ENCODE measurements around the gene ZNF79.

Gene ZNF79

GRCh38 chr9:127430415-127430814 lies 6.2 kb downstream of the ZNF79 start:
- no peak for DNase-seq

DNA sequence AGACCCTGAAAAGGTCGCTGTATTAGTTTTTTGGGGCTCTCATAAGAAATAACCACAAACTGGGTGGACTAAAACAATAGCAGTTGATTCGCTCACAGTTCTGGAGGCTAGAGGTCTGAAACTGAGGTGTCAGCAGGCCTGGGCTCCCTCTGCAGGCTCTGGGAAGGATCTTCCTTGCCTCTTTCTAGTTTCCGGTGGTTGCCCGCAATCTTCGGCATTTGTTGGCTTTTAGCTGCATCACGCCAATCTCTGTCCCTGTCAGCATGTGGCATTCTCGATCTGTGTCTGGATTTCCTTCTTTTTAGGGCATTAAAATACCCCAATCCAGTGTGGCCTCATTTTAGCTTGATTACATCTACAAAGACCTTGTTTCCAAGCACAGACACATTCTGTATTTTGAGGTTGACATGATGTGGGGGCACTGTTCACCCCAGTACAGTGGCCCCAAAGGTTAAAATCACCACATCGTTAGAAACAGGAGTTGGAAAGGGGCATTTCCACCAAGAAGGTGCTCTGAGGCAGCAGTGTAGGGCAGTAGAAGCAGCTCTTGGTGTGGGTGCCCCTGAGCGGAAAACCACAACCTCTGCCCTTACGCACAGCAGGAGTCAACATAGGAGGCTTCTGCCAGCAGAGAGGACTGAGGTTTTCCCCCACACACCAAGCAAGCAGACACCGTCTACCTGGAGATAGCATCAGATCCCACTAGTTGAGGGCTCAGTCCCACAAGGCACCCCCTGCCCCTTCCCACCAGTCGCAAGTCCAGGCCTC lies 13.5 kb downstream of the ZNF79 start:
- DNase-seq: no peak

- DNase-seq: no peak
These were observed 14.2 kb downstream of the ZNF79 start for GRCh38 chr9:127438394-127438793.

- no peak for DNase-seq
These were observed 20.2 kb downstream of the ZNF79 start for GRCh38 chr9:127444283-127444920.

DNA sequence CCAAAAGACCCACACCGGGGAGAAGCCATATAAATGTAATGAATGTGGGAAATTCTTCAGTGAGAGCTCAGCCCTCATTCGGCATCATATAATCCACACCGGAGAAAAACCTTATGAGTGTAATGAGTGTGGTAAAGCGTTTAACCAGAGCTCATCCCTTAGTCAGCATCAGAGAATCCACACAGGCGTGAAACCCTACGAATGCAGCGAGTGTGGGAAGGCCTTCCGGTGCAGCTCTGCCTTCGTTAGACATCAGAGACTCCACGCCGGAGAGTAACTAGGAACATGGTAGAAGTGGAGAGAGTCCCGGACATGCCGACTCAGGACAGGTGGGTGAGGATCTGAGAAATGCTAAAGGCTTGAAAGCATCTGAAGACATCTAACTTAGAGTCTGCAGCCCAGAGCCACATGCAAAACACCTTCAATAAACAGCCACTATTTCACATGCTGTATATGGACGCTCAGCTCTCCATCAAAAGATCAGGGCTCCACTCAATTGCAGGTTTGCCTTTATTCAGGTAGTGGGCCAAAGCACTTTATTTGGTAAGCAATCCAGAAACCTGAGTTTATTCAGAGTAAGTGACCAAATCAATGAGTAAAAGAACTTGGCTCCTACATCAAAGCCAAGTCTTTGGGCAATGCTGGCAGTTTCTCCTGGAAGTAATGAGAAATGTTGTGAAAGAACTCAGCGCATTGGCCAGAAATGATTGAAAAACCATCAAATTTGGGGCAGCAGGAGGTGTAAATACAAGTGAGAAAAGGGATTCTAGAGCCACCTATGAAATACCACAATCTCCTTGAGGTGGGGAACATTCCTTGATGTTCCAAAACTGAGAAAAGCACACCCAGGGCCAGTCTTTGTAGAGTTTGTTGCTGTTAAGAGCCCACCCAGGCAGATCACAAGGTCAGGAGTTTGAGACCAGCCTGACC lies 21.0 kb downstream of the ZNF79 start:
- no peak for DNase-seq

DNA sequence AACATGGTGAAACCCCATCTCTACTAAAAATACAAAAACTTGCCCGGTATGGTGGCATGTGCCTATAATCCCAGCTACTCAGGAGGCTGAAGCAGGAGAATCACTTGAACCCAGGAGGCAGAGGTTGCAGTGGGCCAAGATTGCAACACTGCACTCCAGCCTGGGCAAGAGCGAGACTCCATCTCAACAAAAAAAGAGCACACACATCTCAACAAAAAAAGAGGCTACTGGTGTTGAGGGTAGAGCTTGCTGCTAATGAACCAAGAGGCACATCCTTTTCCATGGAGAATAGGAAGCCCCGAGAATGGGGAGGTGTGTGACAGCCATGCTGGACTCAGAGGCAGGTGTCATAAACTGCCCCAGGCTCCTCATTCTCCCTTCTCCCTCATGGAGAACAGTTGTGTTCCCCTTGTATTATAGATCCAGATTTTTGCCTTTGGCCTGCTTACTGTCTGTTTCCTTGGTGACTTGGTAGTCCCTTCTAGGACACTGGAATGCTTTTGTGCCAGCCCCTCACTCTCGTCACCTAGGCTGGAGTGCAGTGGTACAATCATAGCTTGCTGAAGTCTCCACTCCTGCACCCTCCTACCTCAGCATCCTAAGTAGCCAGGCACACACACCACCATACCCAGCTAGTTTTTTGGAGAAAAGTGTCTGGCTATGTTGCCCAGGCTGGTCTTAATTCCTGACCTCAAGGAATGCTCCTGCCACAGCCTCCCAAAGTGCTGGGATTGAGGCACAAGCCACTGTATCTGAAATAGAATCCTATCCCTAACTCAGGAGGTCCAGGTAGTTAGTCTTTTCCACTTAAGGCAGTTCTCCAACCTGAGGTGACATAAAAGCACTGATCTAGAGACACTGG lies 21.9 kb downstream of the ZNF79 start:
- no peak for DNase-seq

GRCh38 chr9:127446713-127447415 lies 22.7 kb downstream of the ZNF79 start:
- DNase-seq: no peak

- DNase-seq: no peak
These were observed 23.4 kb downstream of the ZNF79 start for GRCh38 chr9:127447416-127448111.

DNA sequence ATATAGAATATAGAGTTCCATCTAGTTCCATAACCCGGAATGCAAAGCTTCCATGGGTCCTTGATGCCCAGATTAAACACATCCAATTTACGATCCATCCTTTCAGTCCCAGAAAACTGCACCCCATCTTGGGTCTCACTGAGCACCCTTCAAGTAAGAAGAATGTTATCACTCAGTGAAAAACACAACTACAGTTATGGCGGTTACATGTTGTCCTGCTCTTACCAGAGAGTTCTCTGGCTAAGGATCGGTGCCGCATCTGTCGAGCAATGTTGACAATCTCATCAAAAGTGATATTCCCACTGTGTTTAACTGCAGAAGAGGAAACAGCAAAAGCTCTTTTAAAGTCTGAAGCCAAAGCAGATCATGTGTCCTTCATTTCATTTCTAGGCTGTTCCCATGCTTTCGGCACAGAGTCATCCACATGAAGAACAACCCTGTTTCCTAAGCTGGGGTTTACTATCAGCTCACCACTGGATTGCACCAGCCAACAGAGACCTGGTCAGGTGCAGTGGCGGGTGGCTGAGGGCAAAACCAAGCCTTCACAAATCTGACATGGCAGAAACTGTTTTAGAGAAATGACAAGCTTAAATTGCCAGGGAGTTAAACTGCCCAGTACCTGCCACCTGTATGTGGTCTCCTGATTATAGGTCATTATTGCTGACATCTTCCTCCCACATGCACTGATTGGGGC lies 24.1 kb downstream of the ZNF79 start:
- no peak for DNase-seq

- DNase-seq: no peak
These were observed 25.3 kb downstream of the ZNF79 start for GRCh38 chr9:127449332-127449966.

DNA sequence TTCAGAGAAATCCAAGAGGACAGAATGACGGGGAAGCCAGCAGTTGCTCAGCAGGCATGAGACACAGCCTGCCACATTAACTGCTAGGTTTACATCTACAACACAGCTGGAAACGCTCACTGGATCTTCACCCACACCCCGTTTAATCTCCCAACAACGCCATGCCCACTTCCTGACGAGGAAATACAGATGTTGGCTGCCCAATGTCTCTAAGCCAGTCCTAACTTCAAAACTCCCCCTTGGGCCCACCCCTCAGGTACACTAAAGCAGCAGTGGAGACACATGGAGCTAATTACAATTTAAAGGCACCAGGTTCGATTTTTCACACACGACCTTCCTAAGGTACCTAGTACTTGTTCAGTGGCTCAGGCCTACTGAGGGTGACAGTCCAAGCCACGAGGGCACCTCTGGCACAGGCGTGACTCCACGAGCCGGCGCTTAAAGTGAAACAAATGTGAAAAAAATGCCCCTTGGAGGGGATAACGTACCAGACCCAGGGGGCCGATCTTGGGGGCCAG lies 26.1 kb downstream of the ZNF79 start:
- DNase-seq: peak; percentile 14

- peak; percentile 82 for DNase-seq
These were observed 26.8 kb downstream of the ZNF79 start, which contains the start of the genes LRSAM1 and RPL12 for GRCh38 chr9:127450830-127451607. LRSAM1 (plus strand) TSS chr9:127451510; CDS start chr9:127454528, 3,018 bp downstream. RPL12 (minus strand) TSS chr9:127451406; CDS start chr9:127451317, 89 bp downstream.

DNA sequence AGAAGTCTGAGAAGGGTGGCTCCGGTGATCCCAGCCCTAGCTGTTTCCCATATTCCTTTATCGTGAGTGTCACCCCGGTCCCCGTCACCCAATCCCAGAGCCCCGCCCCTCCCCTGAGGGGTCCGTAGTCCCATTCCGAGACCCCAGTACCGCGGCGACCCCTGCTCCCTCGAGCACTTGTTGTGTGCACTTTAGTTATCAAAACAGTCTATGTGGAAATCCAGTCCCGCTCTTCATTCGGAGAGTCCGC lies 27.4 kb downstream of the ZNF79 start:
- DNase-seq: no peak

- DNase-seq: peak; percentile 42
These were observed 27.9 kb downstream of the ZNF79 start for GRCh38 chr9:127451858-127452656.

DNA sequence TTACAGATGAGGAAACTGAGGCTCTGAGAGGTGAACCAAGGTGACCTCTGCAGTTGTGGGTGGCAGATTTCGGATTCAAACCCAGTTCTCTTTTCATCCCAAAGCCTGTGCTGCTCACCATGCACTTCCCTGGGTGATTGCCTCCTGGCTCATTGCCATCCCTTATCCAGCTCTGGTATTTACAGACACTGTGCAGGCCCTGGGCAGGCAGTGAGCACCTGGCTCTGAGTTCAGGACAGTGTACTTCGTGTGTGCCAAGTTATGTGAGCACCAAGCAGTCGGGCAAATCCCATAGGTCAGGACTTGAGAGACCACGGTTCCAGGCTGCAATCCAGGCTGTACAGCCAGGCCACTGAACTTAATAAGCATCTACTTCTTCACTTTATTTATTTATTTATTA lies 28.5 kb downstream of the ZNF79 start:
- peak; percentile 38 for DNase-seq

GRCh38 chr9:127455324-127455992 lies 31.3 kb downstream of the ZNF79 start:
- no peak for DNase-seq

- no peak for DNase-seq
These were observed 33.2 kb downstream of the ZNF79 start for GRCh38 chr9:127457191-127457878.

Measured in NCI-H1105 treated with DMSO at 0.1 percent for 48 hours (cell line).